ENCODE measurements around the gene TARBP1. TPM values are rescaled to one million over a fixed set of nuclear protein-coding genes. Genes with fewer than 3 reads are reported as not detected.
A peak's percentile ranks its signal among the peaks of the same experiment; 100 is the strongest.

TARBP1 gene
- total and polyA plus RNA-seq, 2 of the 13 experiments (the other 11 are each of a cell fraction or from before 2014, with no cell fraction given): 37.7 to 67.0 TPM

DNA sequence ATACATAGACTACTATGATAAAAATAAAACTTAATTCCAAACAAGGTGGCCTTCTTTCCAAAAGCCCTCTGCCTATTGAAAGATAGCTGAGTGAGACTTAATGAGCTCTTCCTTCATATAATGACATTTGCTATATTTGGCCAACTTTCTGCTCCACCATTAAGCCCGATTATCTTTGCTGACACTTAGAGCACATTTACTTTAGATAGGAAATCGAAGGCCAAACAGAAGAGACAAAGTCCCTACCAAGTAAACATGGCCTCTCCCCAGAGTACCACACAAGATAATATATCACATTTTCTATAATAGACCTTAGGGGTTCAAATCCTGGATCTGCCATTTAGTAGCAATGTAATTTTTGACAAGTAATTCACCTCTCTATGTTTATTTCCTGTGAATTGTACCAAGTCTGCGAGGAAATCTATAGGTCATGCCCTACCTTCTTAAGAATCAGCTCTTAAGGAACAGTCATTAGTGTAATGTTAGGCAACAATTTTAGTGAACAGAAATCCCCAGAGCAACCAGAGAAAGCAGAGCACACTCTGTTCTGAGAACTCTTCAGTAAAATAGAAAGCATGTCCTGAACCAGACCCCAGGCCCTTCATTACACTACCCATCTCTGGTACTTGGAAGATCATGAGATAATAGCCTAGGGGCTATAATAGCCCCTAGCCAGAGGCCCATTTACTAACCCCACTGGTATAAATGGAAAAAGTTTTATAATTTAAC, 123.0 kb downstream of the TARBP1 start:
- no peaks in the 10 kb centered on the region for H3K9me3 ChIP-seq (ENCODE audit: low read length)
- 24% methylated on average over 3 of the region's 3 CpGs for WGBS (ENCODE audit: low lambda C conversion rate)
- H3K9ac ChIP-seq (ENCODE audit: insufficient read depth, low read depth, low read length): no peak overlapping the region
- H3K4me2 ChIP-seq (ENCODE audit: low read depth, low read length): peak overlapping the region; percentile 62
- peak; percentile 15 for FAIRE-seq
- H3K79me2 ChIP-seq (ENCODE audit: insufficient read depth, low read length): peaks cover 3% of the 10 kb centered on the region
- peak; percentile 11 for DNase-seq (ENCODE audit: low spot score)
- POLR2A ChIA-PET: interaction anchor here (1.1 to 1.3 kb wide), 2 partner anchors 15 to 28 kb away, joined by 6 read pairs; no protein-coding TSS in a partner anchor
- H3K27me3 ChIP-seq (ENCODE audit: control insufficient read depth in 1 of 2, insufficient read depth in 2 of 2, low read length in 2 of 2): no peaks in the 10 kb centered on the region; a peak in 1 of 5 replicates
- intact Hi-C loops (cut with micrococcal nuclease; ENCODE audit: unreplicated experiment) (no loop called here), in situ Hi-C loops (cut with HindIII; ENCODE audit: extremely low pct_ligation_motif_present, low pct_unique_long_range_greater_than_20kb) (no loop called here)
- peak overlapping the region; percentile 11 for H3K27ac ChIP-seq (ENCODE audit: extremely low read length, insufficient read depth, low read length)
- no peaks in the 10 kb centered on the region for H3K36me3 ChIP-seq (replicated peaks in 1 of 2; ENCODE audit: control insufficient read depth in 1 of 2, insufficient read depth in 2 of 2, low read length in 2 of 2)
- peak overlapping the region in 2 of 3 experiments; percentile 51 to 64; a peak in 1 of 6 replicates for H3K4me3 ChIP-seq (replicated peaks in 1 of 3; ENCODE audit: insufficient read depth in 1 of 3, low read depth in 2 of 3, low read length in 3 of 3)
- no peaks in the 10 kb centered on the region for H4K20me1 ChIP-seq (ENCODE audit: insufficient read depth, low read length)
- no peak overlapping the region for H2AFZ ChIP-seq (ENCODE audit: low read length)
- BruUV-seq (replicated peaks): no TSS peak
- CTCF ChIA-PET (ENCODE audit: low intra/inter-chr PET ratio, low total read pairs): no interaction called here
- peak; percentile 54; the same call in 1 of the 3 replicates for ATAC-seq
- peaks cover 29% of the 10 kb centered on the region for H3K4me1 ChIP-seq (ENCODE audit: insufficient read depth, low read length)
- TF ChIP-seq, protein P1, sequence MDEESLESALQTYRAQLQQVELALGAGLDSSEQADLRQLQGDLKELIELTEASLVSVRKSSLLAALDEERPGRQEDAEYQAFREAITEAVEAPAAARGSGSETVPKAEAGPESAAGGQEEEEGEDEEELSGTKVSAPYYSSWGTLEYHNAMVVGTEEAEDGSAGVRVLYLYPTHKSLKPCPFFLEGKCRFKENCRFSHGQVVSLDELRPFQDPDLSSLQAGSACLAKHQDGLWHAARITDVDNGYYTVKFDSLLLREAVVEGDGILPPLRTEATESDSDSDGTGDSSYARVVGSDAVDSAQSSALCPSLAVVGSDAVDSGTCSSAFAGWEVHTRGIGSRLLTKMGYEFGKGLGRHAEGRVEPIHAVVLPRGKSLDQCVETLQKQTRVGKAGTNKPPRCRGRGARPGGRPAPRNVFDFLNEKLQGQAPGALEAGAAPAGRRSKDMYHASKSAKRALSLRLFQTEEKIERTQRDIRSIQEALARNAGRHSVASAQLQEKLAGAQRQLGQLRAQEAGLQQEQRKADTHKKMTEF (CRISPR knock-in tag; IDR thresholded peaks at IDR 0.05): no peak
- no peak for TF ChIP-seq ZBTB8A (CRISPR knock-in tag; IDR thresholded peaks at IDR 0.05; ENCODE audit: borderline replicate concordance, low read depth)
- no peak for TF ChIP-seq ZFP36L2 (CRISPR knock-in tag; IDR thresholded peaks at IDR 0.05)
- no peak for TF ChIP-seq BRD4 (CRISPR knock-in tag; IDR thresholded peaks at IDR 0.05)
- no peak for TF ChIP-seq NKX3-1 (CRISPR knock-in tag; IDR thresholded peaks at IDR 0.05)
- no peak for TF ChIP-seq ZNF124 (CRISPR knock-in tag; IDR thresholded peaks at IDR 0.05)
- TF ChIP-seq ZNF33B (CRISPR knock-in tag; IDR thresholded peaks at IDR 0.05): no peak
- TF ChIP-seq ELF1 (CRISPR knock-in tag; IDR thresholded peaks at IDR 0.05): no peak
- no peak for TF ChIP-seq SP2 (CRISPR knock-in tag; IDR thresholded peaks at IDR 0.05)
- TF ChIP-seq KDM6A (CRISPR knock-in tag; IDR thresholded peaks at IDR 0.05; ENCODE audit: low read depth): 0 out of 2 replicates have a peak, but pooled peaks have one; percentile 24
- no peak for TF ChIP-seq ZNF160 (CRISPR knock-in tag; IDR thresholded peaks at IDR 0.05)
- no peak for TF ChIP-seq ZNF605 (CRISPR knock-in tag; IDR thresholded peaks at IDR 0.05)
- TF ChIP-seq, protein P2, sequence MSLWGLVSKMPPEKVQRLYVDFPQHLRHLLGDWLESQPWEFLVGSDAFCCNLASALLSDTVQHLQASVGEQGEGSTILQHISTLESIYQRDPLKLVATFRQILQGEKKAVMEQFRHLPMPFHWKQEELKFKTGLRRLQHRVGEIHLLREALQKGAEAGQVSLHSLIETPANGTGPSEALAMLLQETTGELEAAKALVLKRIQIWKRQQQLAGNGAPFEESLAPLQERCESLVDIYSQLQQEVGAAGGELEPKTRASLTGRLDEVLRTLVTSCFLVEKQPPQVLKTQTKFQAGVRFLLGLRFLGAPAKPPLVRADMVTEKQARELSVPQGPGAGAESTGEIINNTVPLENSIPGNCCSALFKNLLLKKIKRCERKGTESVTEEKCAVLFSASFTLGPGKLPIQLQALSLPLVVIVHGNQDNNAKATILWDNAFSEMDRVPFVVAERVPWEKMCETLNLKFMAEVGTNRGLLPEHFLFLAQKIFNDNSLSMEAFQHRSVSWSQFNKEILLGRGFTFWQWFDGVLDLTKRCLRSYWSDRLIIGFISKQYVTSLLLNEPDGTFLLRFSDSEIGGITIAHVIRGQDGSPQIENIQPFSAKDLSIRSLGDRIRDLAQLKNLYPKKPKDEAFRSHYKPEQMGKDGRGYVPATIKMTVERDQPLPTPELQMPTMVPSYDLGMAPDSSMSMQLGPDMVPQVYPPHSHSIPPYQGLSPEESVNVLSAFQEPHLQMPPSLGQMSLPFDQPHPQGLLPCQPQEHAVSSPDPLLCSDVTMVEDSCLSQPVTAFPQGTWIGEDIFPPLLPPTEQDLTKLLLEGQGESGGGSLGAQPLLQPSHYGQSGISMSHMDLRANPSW (CRISPR knock-in tag; IDR thresholded peaks at IDR 0.05; ENCODE audit: borderline replicate concordance): no peak
- TF ChIP-seq ZNF644 (CRISPR knock-in tag; IDR thresholded peaks at IDR 0.05; ENCODE audit: low read depth): no peak
- no peak for TF ChIP-seq HOXA5 (CRISPR knock-in tag; IDR thresholded peaks at IDR 0.05)
- TF ChIP-seq NFE2 (CRISPR knock-in tag; IDR thresholded peaks at IDR 0.05): no peak
- TF ChIP-seq ZNF629 (CRISPR knock-in tag; conservative IDR thresholded peaks at IDR 0.05): no peak
- TF ChIP-seq, protein P3, sequence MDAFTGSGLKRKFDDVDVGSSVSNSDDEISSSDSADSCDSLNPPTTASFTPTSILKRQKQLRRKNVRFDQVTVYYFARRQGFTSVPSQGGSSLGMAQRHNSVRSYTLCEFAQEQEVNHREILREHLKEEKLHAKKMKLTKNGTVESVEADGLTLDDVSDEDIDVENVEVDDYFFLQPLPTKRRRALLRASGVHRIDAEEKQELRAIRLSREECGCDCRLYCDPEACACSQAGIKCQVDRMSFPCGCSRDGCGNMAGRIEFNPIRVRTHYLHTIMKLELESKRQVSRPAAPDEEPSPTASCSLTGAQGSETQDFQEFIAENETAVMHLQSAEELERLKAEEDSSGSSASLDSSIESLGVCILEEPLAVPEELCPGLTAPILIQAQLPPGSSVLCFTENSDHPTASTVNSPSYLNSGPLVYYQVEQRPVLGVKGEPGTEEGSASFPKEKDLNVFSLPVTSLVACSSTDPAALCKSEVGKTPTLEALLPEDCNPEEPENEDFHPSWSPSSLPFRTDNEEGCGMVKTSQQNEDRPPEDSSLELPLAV (CRISPR knock-in tag; conservative IDR thresholded peaks at IDR 0.05; ENCODE audit: low read depth): no peak
- no peak for TF ChIP-seq ZNF569 (CRISPR knock-in tag; IDR thresholded peaks at IDR 0.05; ENCODE audit: borderline replicate concordance)
- peak; percentile 51; the same call in 1 of the 2 replicates for TF ChIP-seq ZMYM4 (CRISPR knock-in tag; IDR thresholded peaks at IDR 0.05)
- TF ChIP-seq MAFF (IDR thresholded peaks at IDR 0.05; ENCODE audit: low read depth, low read length): no peak
